ENCODE results near the gene CDK8.
"Not testable (repeated sequence)": the region's sequence is repeated elsewhere in the genome, so short reads cannot be mapped to it uniquely, and the experiment has no call there.

The CDK8 gene

GRCh38 chr13:26312019-26312418 is 58.1 kb downstream of the CDK8 start:
- DNase-seq (ENCODE audit: low read depth in 2 of 3, low spot score in 2 of 3): not testable (repeated sequence)

- not testable (repeated sequence) for DNase-seq (ENCODE audit: low read depth in 2 of 3, low spot score in 2 of 3)
These were observed 62.2 kb downstream of the CDK8 start for GRCh38 chr13:26316095-26316494.

GRCh38 chr13:26320766-26321165 is 66.8 kb downstream of the CDK8 start:
- no peak for DNase-seq (ENCODE audit: low read depth in 2 of 3, low spot score in 2 of 3)

- DNase-seq (ENCODE audit: low read depth in 2 of 3, low spot score in 2 of 3): no peak
These were observed 69.2 kb downstream of the CDK8 start for GRCh38 chr13:26323127-26323526.

GRCh38 chr13:26323764-26324163 is 69.8 kb downstream of the CDK8 start:
- DNase-seq (ENCODE audit: low read depth in 2 of 3, low spot score in 2 of 3): no peak

GRCh38 chr13:26324294-26324693 is 70.4 kb downstream of the CDK8 start:
- no peak for DNase-seq (ENCODE audit: low read depth in 2 of 3, low spot score in 2 of 3)

GRCh38 chr13:26324867-26325266 is 70.9 kb downstream of the CDK8 start:
- no peak for DNase-seq (ENCODE audit: low read depth in 2 of 3, low spot score in 2 of 3)

GRCh38 chr13:26325876-26326275 is 71.9 kb downstream of the CDK8 start:
- no peak for DNase-seq (ENCODE audit: low read depth in 2 of 3, low spot score in 2 of 3)

GRCh38 chr13:26326562-26326961 is 72.6 kb downstream of the CDK8 start:
- DNase-seq (ENCODE audit: low read depth in 2 of 3, low spot score in 2 of 3): no peak

GRCh38 chr13:26327940-26328725 is 74.2 kb downstream of the CDK8 start:
- DNase-seq (ENCODE audit: low read depth in 2 of 3, low spot score in 2 of 3): no peak

GRCh38 chr13:26335158-26335557 is 81.2 kb downstream of the CDK8 start:
- DNase-seq (ENCODE audit: low read depth in 2 of 3, low spot score in 2 of 3): no peak

GRCh38 chr13:26340807-26341206 is 86.9 kb downstream of the CDK8 start:
- no peak for DNase-seq (ENCODE audit: low read depth in 2 of 3, low spot score in 2 of 3)

GRCh38 chr13:26342898-26343297 is 89.0 kb downstream of the CDK8 start:
- DNase-seq (ENCODE audit: low read depth in 2 of 3, low spot score in 2 of 3): no peak

- DNase-seq (ENCODE audit: low read depth in 2 of 3, low spot score in 2 of 3): no peak
These were observed 89.9 kb downstream of the CDK8 start for GRCh38 chr13:26343816-26344215.

GRCh38 chr13:26344980-26345379 is 91.1 kb downstream of the CDK8 start:
- no peak for DNase-seq (ENCODE audit: low read depth in 2 of 3, low spot score in 2 of 3)

GRCh38 chr13:26348966-26349365 is 95.0 kb downstream of the CDK8 start:
- DNase-seq (ENCODE audit: low read depth in 2 of 3, low spot score in 2 of 3): no peak

GRCh38 chr13:26362261-26362660 is 108.3 kb downstream of the CDK8 start:
- no peak for DNase-seq (ENCODE audit: low read depth in 2 of 3, low spot score in 2 of 3)

- no peak for DNase-seq (ENCODE audit: low read depth in 2 of 3, low spot score in 2 of 3)
These were observed 116.6 kb downstream of the CDK8 start for GRCh38 chr13:26370553-26370952.

GRCh38 chr13:26372747-26373146 is 118.8 kb downstream of the CDK8 start:
- DNase-seq (ENCODE audit: low read depth in 2 of 3, low spot score in 2 of 3): no peak

GRCh38 chr13:26376430-26376829 is 122.5 kb downstream of the CDK8 start:
- DNase-seq (ENCODE audit: low read depth in 2 of 3, low spot score in 2 of 3): no peak

- no peak for DNase-seq (ENCODE audit: low read depth in 2 of 3, low spot score in 2 of 3)
These were observed 123.1 kb downstream of the CDK8 start for GRCh38 chr13:26377038-26377437.

- no peak for DNase-seq (ENCODE audit: low read depth in 2 of 3, low spot score in 2 of 3)
These were observed 124.2 kb downstream of the CDK8 start for GRCh38 chr13:26378116-26378515.

- no peak for DNase-seq (ENCODE audit: low read depth in 2 of 3, low spot score in 2 of 3)
These were observed 125.9 kb downstream of the CDK8 start for GRCh38 chr13:26379831-26380230.

Measured in activated CD8-positive, alpha-beta memory T cell treated with anti-CD3 and anti-CD28 coated beads for 48 hours (primary cell).